ENCODE data around the gene FXYD5.
A peak's percentile ranks its signal among the peaks of the same experiment; 100 is the strongest.

Gene FXYD5

GRCh38 chr19:35154525-35155406, at the start of gene FXYD5:
Gene FXYD5, plus strand, starts transcription at chr19:35154735. Its CDS starts 816 bp downstream, at chr19:35155551.
- DNase-seq (ENCODE audit: low spot score), result peak; percentile 74

DNA sequence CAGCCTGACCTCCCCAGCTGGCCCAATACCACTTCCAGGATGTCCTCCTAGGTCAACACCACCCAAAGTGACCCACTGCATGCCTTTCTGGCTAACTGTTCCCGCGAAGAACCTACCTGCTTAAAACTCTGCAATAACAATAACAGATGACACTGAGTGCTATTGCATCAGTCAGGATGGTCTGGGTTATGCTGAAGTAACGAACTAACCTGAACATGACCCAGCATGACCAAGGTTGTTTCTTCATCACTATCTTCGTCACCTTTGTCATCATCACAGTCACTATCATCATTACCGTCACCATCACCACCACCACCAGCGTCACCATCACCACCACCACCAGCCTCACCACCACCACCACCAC, 49.5 kb upstream of the FXYD5 start:
- no peak for DNase-seq (ENCODE audit: low spot score)

DNA sequence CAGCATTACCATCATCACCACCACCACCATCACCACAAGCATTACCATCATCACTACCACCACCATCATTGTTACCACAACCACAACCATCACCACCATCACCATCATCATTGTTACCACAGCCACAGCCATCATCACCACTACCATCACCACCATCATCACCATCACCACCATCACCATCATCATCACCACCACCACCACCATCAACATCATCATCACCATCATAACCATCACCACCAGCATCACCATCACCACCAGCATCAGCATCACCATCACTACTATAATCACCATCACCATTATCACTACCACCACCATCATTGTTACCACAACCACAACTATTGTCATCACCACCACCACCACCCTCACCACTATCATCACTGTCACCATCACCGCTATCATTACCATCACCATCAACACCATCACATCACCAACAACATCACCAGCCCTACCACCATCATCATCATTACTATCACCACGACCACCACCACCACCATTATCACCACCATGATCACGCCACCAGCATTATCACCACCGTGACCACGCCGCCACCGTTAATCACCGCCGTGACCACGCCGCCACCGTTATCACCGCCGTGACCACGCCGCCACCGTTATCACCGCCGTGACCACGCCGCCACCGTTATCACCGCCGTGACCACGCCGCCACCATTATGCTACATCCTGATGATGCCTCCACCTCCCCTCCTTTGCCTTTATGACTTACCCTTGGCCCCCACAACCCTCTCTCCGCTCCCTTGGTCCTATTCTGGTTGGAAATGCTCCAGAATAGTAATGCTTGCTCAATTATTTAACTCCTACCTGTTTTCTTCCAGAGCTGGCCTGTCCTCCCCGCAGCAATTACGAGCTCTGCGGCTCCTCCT, 48.9 kb upstream of the FXYD5 start:
- DNase-seq (ENCODE audit: low spot score), result no peak

DNA sequence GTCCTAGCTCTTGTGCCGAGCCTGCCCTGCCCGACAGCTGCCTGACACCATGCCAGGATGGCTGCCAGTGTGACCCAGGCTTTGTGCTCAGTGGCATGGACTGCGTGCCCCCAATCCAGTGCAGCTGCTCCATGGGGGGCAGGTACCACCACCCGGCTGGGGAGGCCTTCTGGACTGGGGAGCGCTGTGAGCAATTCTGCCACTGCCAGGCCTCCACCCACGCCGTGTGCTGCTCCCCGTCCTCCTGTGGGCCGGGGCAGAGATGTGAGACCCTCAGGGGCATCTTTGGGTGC, 48.3 kb upstream of the FXYD5 start:
- DNase-seq (ENCODE audit: low spot score), result no peak

DNA sequence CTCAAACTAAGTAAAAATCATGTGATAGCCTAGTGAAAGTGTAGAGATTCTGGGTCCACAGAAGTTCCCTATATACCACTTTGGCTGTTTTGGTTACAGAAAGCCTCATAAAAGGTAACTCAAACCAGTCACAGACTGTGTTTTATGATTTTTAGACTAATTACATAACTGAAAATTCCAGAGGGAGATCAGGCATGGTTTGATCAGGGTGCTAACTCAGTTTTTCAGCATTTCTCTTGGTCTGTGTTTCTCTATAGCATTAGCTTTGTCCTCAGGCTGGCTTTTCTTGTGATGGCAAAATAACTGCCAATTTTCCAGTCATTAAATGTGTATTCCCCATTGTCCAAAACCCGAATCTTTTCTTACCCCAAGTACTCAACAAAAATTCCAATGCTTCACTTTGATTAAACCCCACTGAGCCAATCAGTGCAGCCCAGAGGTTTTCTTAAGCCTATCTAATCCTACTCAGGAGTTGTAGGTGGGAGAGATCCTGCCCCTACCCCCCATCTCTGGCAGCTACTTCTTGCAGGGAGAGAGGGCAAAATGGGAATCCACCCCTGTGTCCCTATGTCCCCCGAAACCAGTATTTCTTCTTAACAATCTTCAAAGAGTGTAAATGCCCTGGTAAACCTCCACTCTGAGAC, 47.5 kb upstream of the FXYD5 start:
- no peak for DNase-seq (ENCODE audit: low spot score)

- no peak for DNase-seq (ENCODE audit: low spot score)
Measured at GRCh38 chr19:35107545-35107944, 47.0 kb upstream of the FXYD5 start.

- DNase-seq (ENCODE audit: low spot score), result no peak
Measured at GRCh38 chr19:35108730-35109129, 45.8 kb upstream of the FXYD5 start.

DNA sequence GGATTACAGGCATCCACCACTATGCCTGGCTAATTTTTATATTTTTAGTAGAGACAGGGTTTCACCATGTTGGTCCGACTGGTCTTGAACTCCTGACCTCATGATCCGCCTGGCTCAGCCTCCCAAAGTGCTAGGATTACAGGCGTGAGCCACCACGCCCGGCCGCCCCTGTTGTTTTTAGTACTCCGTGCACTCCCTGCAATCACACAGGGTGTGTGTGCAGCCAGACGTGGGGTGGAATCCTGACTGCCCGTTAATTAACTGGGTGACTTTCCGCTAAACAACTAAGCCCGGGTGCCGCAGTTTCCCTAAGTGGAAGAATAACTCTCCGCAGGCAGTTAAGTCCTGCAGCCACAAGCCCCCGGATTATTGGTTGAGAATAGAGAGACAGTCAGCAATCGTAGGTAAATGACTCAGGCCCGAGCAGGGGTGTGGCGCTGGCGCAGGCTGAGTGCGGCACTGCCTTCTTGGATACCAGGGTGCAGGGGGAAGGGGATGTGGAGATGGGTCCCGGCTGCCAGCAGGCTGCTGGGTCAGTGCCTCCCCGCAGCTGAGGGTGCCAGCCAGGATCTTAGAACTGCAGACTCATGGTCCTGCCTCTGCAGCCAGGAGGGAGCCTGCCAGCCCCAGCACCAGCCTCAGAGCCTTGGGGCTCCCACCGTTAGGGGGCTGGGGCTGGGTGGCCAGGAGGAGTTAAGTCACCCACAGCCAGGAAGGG, 45.0 kb upstream of the FXYD5 start:
- DNase-seq (ENCODE audit: low spot score), result no peak

- no peak for DNase-seq (ENCODE audit: low spot score)
Measured at GRCh38 chr19:35110974-35111373, 43.6 kb upstream of the FXYD5 start.

DNA sequence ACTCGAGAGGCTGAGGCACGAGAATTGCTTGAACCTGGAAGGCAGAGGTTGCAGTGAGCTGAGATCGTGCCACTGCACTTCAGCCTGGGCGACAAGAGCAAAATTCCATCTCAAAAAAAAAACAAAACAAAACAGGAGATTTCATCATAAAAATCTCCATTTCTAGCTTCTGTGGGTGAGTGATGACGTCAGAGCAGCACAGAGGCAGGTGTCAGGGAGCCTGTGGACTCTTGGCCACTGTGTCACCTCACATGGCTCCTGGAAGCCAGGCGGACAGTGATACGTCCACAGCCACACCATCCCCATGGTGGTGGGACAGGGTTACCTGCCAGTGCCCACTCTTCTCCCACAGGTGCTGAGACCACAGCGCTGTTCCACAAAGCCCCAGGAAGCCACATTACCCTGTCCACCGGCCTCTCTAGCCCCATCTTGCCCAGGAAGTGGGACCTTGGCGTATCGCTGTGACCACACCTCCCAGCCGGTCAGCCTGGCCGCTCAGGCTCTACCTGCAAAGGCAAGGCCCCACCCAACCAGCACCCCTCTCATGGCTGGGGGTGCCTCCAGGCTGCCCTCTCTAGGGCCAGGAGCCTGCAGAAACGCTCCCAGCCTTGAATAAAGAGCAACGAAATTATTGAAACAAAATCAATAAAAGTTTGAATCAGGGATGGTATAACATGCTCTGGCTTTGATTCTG, 41.4 kb upstream of the FXYD5 start:
- no peak for DNase-seq (ENCODE audit: low spot score)

GRCh38 chr19:35114353-35115176, 40.0 kb upstream of the FXYD5 start:
- DNase-seq (ENCODE audit: low spot score), result peak; percentile 92

GRCh38 chr19:35115177-35115951, 39.2 kb upstream of the FXYD5 start, which contains the start of gene FXYD3:
Gene FXYD3, plus strand, starts transcription at chr19:35115823. Its CDS starts 3,554 bp downstream, at chr19:35119377.
- DNase-seq (ENCODE audit: low spot score), result no peak

GRCh38 chr19:35116072-35116801, 38.3 kb upstream of the FXYD5 start:
- no peak for DNase-seq (ENCODE audit: low spot score)

GRCh38 chr19:35117116-35117515, 37.4 kb upstream of the FXYD5 start:
- no peak for DNase-seq (ENCODE audit: low spot score)

- DNase-seq (ENCODE audit: low spot score), result no peak
Measured at GRCh38 chr19:35117799-35118198, 36.7 kb upstream of the FXYD5 start.

DNA sequence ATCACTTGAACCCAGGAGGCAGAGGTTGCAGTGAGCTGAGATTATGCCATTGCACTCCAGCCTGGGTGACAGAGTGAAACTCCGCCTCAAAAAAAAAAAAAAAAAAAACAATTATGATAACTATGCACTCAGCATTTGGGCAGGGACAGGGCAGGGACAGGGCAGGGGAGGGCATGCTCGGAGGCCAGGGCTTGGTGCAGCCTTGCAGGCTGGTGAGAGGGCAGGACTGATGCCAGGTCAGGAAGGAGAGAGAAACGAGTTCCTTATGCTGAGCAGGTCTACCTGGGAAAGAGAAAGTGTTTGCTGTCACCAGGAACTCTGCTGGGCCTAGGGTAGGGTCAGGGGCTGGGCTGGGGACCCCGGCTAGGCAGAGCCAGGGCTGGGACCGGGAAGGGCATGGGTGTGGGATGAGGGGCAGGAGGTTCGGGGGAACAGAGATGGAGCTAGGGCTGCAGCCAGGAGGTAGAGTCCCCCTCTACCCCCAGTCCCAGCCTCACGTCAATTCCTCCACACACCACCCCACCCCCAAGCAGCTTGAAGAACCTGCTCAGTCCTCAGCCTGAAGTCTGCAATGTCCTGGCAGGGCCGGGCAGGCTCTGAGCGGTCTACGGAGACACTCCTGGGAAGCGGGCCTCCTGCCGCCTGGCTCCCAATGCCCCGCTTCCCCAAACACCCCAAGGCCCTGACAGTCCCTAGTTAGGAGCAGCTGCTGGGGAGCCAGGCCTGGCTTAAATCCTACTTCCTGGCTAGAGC, 36.1 kb upstream of the FXYD5 start:
- DNase-seq (ENCODE audit: low spot score), result no peak

DNA sequence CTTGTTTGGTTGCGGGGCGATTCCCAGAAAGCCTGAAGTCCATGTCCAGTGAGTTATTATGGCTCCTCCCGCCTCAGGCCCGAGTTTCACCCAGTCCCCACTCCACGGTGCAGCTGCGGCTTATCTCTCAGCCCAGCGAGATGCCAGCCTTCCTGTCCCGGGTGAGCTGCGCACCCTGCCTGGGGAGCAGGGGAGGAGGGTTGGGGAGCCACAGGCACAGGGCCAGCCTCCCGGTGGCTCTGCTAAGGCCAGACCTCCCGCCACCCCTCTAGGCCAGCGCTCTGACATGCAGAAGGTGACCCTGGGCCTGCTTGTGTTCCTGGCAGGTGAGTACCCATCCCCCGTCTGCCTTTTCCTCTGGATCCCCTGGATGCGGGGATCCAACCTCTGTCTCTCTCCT, 35.4 kb upstream of the FXYD5 start:
- no peak for DNase-seq (ENCODE audit: low spot score)

DNA sequence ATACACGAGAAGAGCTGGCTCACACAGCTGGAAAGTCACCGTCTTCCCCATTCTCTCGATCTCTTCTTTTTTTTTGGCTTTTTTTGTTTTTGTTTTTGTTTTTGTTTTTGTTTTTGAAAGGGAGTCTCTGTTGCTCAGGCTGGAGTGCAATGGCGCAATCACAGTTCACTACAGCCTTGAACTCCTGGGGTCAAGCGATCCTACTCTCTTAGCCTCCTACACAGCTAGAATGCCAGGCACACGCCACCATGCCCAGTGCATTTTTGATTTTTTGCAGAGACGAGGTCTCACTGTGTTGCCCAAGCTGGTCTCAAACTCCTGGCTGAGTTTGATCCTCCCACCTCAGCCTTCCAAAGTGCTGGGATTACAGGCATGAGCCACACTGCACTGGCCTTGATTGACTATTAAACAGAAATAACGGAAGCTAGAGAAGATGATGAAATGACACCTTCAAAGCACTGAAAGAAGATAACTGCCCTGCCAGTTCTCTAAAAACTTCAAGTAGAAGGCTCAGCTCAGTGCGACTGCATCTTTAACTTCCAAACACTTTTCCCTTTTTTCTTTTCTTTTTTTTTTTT, 34.9 kb upstream of the FXYD5 start:
- DNase-seq (ENCODE audit: low spot score), result no peak
